GM23248 (cell line): ENCODE measurements around the gene APBA3. TPM values are rescaled to one million over a fixed set of nuclear protein-coding genes. Genes with fewer than 3 reads are reported as not detected.

Source experiments
- DNase-seq: peaks from one replicate; pipeline ENCODE4 v3.0.0-alpha.2; 2015
- H2AFZ ChIP-seq: fragments of 200-600 bp; sonication (generic); 2 replicates; pipeline ENCODE4 v1.6.1; 2016; ENCODE audit warnings: antibody characterized with exemption
- H3F3A ChIP-seq: fragments of 200-600 bp; sonication (generic); 2 replicates; pipeline ENCODE4 v1.6.1; 2016; ENCODE audit warnings: mild to moderate bottlenecking, antibody characterized with exemption, mixed run types; ENCODE audit not compliant: insufficient read depth
- H3K27ac ChIP-seq: fragments of 200-600 bp; sonication (generic); 2 replicates; pipeline ENCODE4 v1.5.1; 2016; ENCODE audit warnings: mild to moderate bottlenecking
- H3K27me3 ChIP-seq: fragments of 200-600 bp; sonication (generic); replicated peaks from 2 replicates; pipeline ENCODE4 v1.6.1; 2016; ENCODE audit warnings: mild to moderate bottlenecking; ENCODE audit not compliant: insufficient read depth
- H3K36me3 ChIP-seq: fragments of 200-600 bp; sonication (generic); 2 replicates; pipeline ENCODE4 v1.6.1; 2016; ENCODE audit warnings: low read depth, mild to moderate bottlenecking
- H3K4me1 ChIP-seq: fragments of 200-600 bp; sonication (generic); 2 replicates; pipeline ENCODE4 v1.6.1; 2016; ENCODE audit warnings: mild to moderate bottlenecking; ENCODE audit not compliant: insufficient read depth
- H3K4me2 ChIP-seq: fragments of 200-600 bp; sonication (generic); one replicate; pipeline ENCODE4 v1.6.1; 2016; ENCODE audit warnings: mild to moderate bottlenecking; ENCODE audit not compliant: unreplicated experiment
- H3K4me3 ChIP-seq: fragments of 200-600 bp; sonication (generic); 2 replicates; pipeline ENCODE4 v1.5.1; 2016; ENCODE audit warnings: mild to moderate bottlenecking
- H3K79me2 ChIP-seq: fragments of 200-600 bp; sonication (generic); 2 replicates; pipeline ENCODE4 v1.6.1; 2016; ENCODE audit warnings: mild to moderate bottlenecking; ENCODE audit not compliant: insufficient read depth
- H3K9ac ChIP-seq: fragments of 200-600 bp; sonication (generic); 2 replicates; pipeline ENCODE4 v1.6.1; 2016; ENCODE audit warnings: mild to moderate bottlenecking
- H3K9me2 ChIP-seq: fragments of 200-600 bp; sonication (generic); 2 replicates; pipeline ENCODE4 v1.6.1; 2016; ENCODE audit warnings: mixed run types, mild to moderate bottlenecking, moderate library complexity; ENCODE audit not compliant: insufficient read depth
- H3K9me3 ChIP-seq: fragments of 200-600 bp; sonication (generic); one replicate; pipeline ENCODE4 v1.6.1; 2017; ENCODE audit warnings: low read depth
- H4K20me1 ChIP-seq: fragments of 200-600 bp; sonication (generic); 2 replicates; pipeline ENCODE4 v1.6.0; 2016; ENCODE audit not compliant: insufficient read depth
- EZH2 ChIP-seq: fragments of 200-600 bp; sonication (generic); IDR thresholded peaks from 2 replicates; pipeline ENCODE4 v1.6.1; 2018; ENCODE audit warnings: antibody characterized with exemption, mild to moderate bottlenecking; ENCODE audit not compliant: insufficient read depth, poor library complexity, severe bottlenecking
- EZH2phosphoT487 ChIP-seq: fragments of 200-600 bp; sonication (generic); IDR thresholded peaks from 2 replicates; pipeline ENCODE4 v1.6.1; 2018; ENCODE audit warnings: antibody characterized with exemption, moderate library complexity, mild to moderate bottlenecking, low read depth; ENCODE audit not compliant: insufficient read depth
- WGBS, 2 experiments: methylation state at CpG; one replicate each; pipeline ENCODE4 v1.1.6; 2015 to 2017; ENCODE audit warnings: low lambda C conversion rate in 2 of 2, low coverage in 1 of 2; ENCODE audit errors: missing lambda C conversion rate in 2 of 2; 5-methylcytosine and 5-hydroxymethylcytosine counted together
- in situ Hi-C: fragments of 300-500 bp; cut with MboI; formaldehyde crosslinking; loops from 2 replicates; pipeline ENCODE4 v1.15.0; 2020
- polyA plus RNA-seq: library from polyadenylated mRNA; unstranded; fragments of >200 nt; fragmentation: Nextera tagmentation; extraction: Ambion mirVana; gene quantifications from 2 replicates; pipeline ENCODE4 v1.2.1, GENCODE V29; 2016
- total RNA-seq: library from RNA; depleted of rRNA; stranded (reverse); fragments of >200 nt; shearing (Covaris generic); gene quantifications from 2 replicates; pipeline ENCODE4 v1.2.3, GENCODE V29; 2014

The APBA3 gene
- total and polyA plus RNA-seq, 2 experiments from 2014 or later, result 16.9 to 28.3 TPM

DNA sequence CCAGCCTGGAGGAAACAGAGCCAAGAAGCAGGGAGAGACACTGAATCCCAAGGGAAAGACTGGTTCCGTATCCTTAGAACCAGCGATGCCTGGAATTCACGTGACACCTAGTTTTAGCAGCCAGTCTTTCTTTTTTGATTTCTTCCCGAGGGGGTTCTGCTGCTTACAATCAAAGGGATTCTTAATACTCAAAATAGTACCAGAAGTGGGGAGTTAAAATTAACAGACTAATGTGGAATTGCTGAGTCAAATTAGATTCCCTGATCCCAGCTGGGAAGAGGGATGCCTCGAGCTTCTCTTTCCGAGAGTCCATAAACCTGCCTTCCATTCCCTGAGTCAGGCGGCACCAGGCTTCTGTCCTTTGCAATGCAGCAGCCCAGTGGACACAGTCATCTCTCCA is 29.4 kb upstream of the APBA3 start:
- Histone ChIP-seq H3K79me2 (no peaks in the 10 kb centered on the region), H3K4me3 (no peak overlapping the region), H3K36me3 (no peaks in the 10 kb centered on the region), H4K20me1 (no peaks in the 10 kb centered on the region), H2AFZ (no peak overlapping the region), H3K9me3 (no peaks in the 10 kb centered on the region), H3K27ac (no peak overlapping the region), H3K4me2 (no peak overlapping the region), H3K9me2 (no peaks in the 10 kb centered on the region), H3K9ac (no peak overlapping the region), H3K27me3 (0 out of 2 replicates have a peak, but pooled peaks cover 5% of the 10 kb centered on the region), H3K4me1 (no peaks in the 10 kb centered on the region), H3F3A (no peaks in the 10 kb centered on the region)
- in situ Hi-C loops, result no loop called here
- WGBS, 2 experiments, result 55 to 60% methylated on average over 7 of the region's 7 CpGs
- TF ChIP-seq EZH2, result no peak
- TF ChIP-seq EZH2phosphoT487, result no peak
- no peak for DNase-seq

- 45 to 51% methylated on average over 6 of the region's 6 CpGs for WGBS, 2 experiments
- H3K4me1 ChIP-seq, result no peaks in the 10 kb centered on the region
- H3K79me2 ChIP-seq, result no peaks in the 10 kb centered on the region
- H3K36me3 ChIP-seq, result no peaks in the 10 kb centered on the region
- peaks cover 10% of the 10 kb centered on the region for H3K27me3 ChIP-seq
- no peak overlapping the region for H3K4me2 ChIP-seq
- H3K9me3 ChIP-seq, result no peaks in the 10 kb centered on the region
- no peak for DNase-seq
- H2AFZ ChIP-seq, result no peak overlapping the region
- TF ChIP-seq EZH2phosphoT487 (no peak), EZH2 (no peak)
- H3K27ac ChIP-seq, result no peak overlapping the region
- no peaks in the 10 kb centered on the region for H3F3A ChIP-seq
- in situ Hi-C loops, result no loop called here
- H3K9ac ChIP-seq, result no peak overlapping the region
- no peaks in the 10 kb centered on the region for H3K9me2 ChIP-seq
- no peaks in the 10 kb centered on the region for H4K20me1 ChIP-seq
- H3K4me3 ChIP-seq, result no peak overlapping the region
Observed at GRCh38 chr19:3790209-3790734, 28.8 kb upstream of the APBA3 start.

DNA sequence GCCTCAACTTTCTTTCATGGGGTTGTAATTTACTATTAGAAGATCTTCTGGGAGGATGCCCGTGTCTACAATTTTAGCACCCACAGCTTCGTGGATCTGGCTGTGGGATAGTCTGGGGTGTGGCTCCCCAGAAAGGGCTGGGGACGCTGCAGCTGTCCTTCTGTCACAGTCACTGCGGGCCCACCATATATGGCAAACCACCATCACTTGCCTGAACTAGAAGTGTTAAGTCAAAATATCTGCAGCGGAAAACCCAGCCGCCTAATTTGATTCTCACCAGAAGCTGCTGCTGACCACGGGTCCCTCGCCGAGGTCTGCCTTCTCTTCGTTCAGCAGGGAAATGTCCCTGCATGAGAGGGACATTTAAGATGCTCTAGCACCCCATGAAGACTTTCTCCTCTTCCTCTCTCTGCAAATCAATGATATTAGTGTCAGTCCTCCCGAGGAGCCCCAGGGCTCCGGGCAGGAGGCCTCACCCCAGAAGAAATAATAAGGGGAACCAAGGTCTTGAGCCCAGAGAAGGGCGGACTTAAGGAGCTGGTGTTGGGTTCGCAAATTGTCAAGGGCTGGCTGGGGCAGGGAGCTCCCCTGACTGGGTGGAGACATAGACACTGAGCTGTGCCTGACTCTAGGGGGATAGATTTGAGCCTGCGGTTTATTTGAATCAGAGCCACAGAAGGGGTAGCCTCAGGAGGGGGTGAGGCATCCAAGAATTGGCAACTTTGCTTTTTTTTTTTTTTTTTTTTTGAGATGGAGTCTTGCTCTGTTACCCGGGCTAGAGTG is 27.7 kb upstream of the APBA3 start:
- Histone ChIP-seq H3F3A (no peaks in the 10 kb centered on the region), H3K27ac (no peak overlapping the region), H3K9me2 (no peaks in the 10 kb centered on the region), H3K4me1 (no peaks in the 10 kb centered on the region), H3K4me2 (no peak overlapping the region), H3K79me2 (no peaks in the 10 kb centered on the region), H3K36me3 (no peaks in the 10 kb centered on the region), H3K4me3 (no peak overlapping the region), H3K27me3 (peaks cover 18% of the 10 kb centered on the region), H4K20me1 (no peaks in the 10 kb centered on the region), H2AFZ (no peak overlapping the region), H3K9ac (no peak overlapping the region), H3K9me3 (no peaks in the 10 kb centered on the region)
- no peak for DNase-seq
- TF ChIP-seq EZH2phosphoT487, result no peak
- TF ChIP-seq EZH2, result no peak
- WGBS, 2 experiments, result 41 to 48% methylated on average over 15 to 16 of the region's 16 CpGs
- in situ Hi-C loops, result no loop called here

- WGBS, 2 experiments, result 8 to 16% methylated on average over 12 to 58 of the region's 101 CpGs
- Histone ChIP-seq H3F3A (no peaks in the 10 kb centered on the region), H3K27ac (no peak within 1 kb of the TSS), H3K9me3 (no peaks in the 10 kb centered on the region), H4K20me1 (no peaks in the 10 kb centered on the region), H3K27me3 (peaks cover 18% of the 10 kb centered on the region), H3K79me2 (no peaks in the 10 kb centered on the region), H3K9me2 (no peaks in the 10 kb centered on the region), H2AFZ (no peak within 1 kb of the TSS), H3K4me2 (no peak within 1 kb of the TSS), H3K36me3 (no peaks in the 10 kb centered on the region), H3K4me1 (no peaks in the 10 kb centered on the region), H3K4me3 (no peak within 1 kb of the TSS), H3K9ac (no peak within 1 kb of the TSS)
- no peak for TF ChIP-seq EZH2phosphoT487
- TF ChIP-seq EZH2, result no peak
- no peak for DNase-seq
- in situ Hi-C loops, result no loop called here
Observed at GRCh38 chr19:3785938-3786824, 24.7 kb upstream of the APBA3 start, which contains the start of gene MATK. TSS of gene MATK (minus strand) at chr19:3786381. CDS start at chr19:3785135, 1,246 bp downstream.
